ENCODE results near the gene GDF10.

The GDF10 gene

GRCh38 chr10:47295411-47295810 is 4.6 kb upstream of the GDF10 start:
- no peak for DNase-seq

- DNase-seq, result no peak
Observed at GRCh38 chr10:47296156-47296894, 3.7 kb upstream of the GDF10 start.

GRCh38 chr10:47296941-47297340 is 3.1 kb upstream of the GDF10 start:
- no peak for DNase-seq

- DNase-seq, result no peak
Observed at GRCh38 chr10:47297866-47298540, 2.0 kb upstream of the GDF10 start.

- no peak for DNase-seq
Observed at GRCh38 chr10:47298715-47299114, 1.3 kb upstream of the GDF10 start.

- DNase-seq, result no peak
Observed at GRCh38 chr10:47300429-47300931, 483 bp downstream of the GDF10 start.

GRCh38 chr10:47301833-47302232 is 1.8 kb downstream of the GDF10 start:
- no peak for DNase-seq

GRCh38 chr10:47303105-47303504 is 3.1 kb downstream of the GDF10 start:
- DNase-seq, result no peak

GRCh38 chr10:47303866-47304265 is 3.9 kb downstream of the GDF10 start:
- DNase-seq, result no peak

GRCh38 chr10:47305566-47305965 is 5.6 kb downstream of the GDF10 start:
- no peak for DNase-seq

GRCh38 chr10:47306387-47307210 is 6.6 kb downstream of the GDF10 start:
- no peak for DNase-seq

GRCh38 chr10:47307381-47307780 is 7.4 kb downstream of the GDF10 start:
- no peak for DNase-seq

- DNase-seq, result no peak
Observed at GRCh38 chr10:47308775-47309174, 8.8 kb downstream of the GDF10 start.

GRCh38 chr10:47309408-47310089 is 9.6 kb downstream of the GDF10 start:
- no peak for DNase-seq

- no peak for DNase-seq
Observed at GRCh38 chr10:47310090-47310505, 10.1 kb downstream of the GDF10 start.

- DNase-seq, result no peak
Observed at GRCh38 chr10:47311193-47311931, 11.4 kb downstream of the GDF10 start.

- peak; percentile 48 for DNase-seq
Observed at GRCh38 chr10:47311932-47312662, 12.1 kb downstream of the GDF10 start.

GRCh38 chr10:47312663-47312995 is 12.6 kb downstream of the GDF10 start:
- DNase-seq, result no peak

- DNase-seq, result no peak
Observed at GRCh38 chr10:47314416-47314970, 14.5 kb downstream of the GDF10 start.

GRCh38 chr10:47315421-47315820 is 15.4 kb downstream of the GDF10 start:
- no peak for DNase-seq

- no peak for DNase-seq
Observed at GRCh38 chr10:47316131-47316530, 16.1 kb downstream of the GDF10 start.

All from kidney glomerular epithelial cell (primary cell).